H1 (cell line): ENCODE data around the gene SLC35F1. TPM values are rescaled to one million over a fixed set of nuclear protein-coding genes. Genes with fewer than 3 reads are reported as not detected.

Source experiments
- CREB1 ChIP-seq: IDR thresholded peaks from 2 replicates; pipeline ENCODE4 v1.6.1; 2012; ENCODE audit warnings: inconsistent platforms
- CTBP2 ChIP-seq: IDR thresholded peaks from 2 replicates; pipeline ENCODE4 v1.7.0; 2011; ENCODE audit warnings: borderline replicate concordance, mild to moderate bottlenecking, moderate library complexity, mixed read lengths, low read length; ENCODE audit not compliant: insufficient read depth, insufficient read length
- EP300 ChIP-seq, 2 experiments: IDR thresholded peaks; 1 replicate in 1 of 2; 2 replicates in 1 of 2; pipeline ENCODE4 v1.6.1; 2011 to 2012; ENCODE audit warnings: low read depth in 2 of 2, low read length in 2 of 2, mild to moderate bottlenecking in 2 of 2, borderline replicate concordance in 1 of 2, inconsistent platforms in 1 of 2, moderate library complexity in 1 of 2
- KDM4A ChIP-seq: IDR thresholded peaks from one replicate; pipeline ENCODE4 v1.7.1; 2012; ENCODE audit warnings: low read depth, mild to moderate bottlenecking, moderate library complexity, low read length, inconsistent platforms; ENCODE audit not compliant: severe bottlenecking
- MAX ChIP-seq: IDR thresholded peaks from 2 replicates; pipeline ENCODE4 v1.6.1; 2012; ENCODE audit warnings: inconsistent platforms
- NRF1 ChIP-seq: IDR thresholded peaks from 2 replicates; pipeline ENCODE4 v1.6.1; 2011; ENCODE audit warnings: mild to moderate bottlenecking, low read depth, low read length, improper control_type of control experiment
- RFX5 ChIP-seq: IDR thresholded peaks from 2 replicates; pipeline ENCODE4 v1.6.1; 2011; ENCODE audit warnings: low read depth, low read length, improper control_type of control experiment, borderline replicate concordance
- ZNF274 ChIP-seq: IDR thresholded peaks from 2 replicates; pipeline ENCODE4 v1.7.0; 2012; ENCODE audit warnings: low read length, borderline replicate concordance; ENCODE audit errors: extremely low read depth
- polyA plus RNA-seq, 7 experiments: library from polyadenylated mRNA; depleted of rRNA in 3 of 7; stranded (reverse) in 5 of 7; unstranded in 2 of 7; fragments of >200 nt in 5 of 7; fragments of 200-250 nt in 2 of 7; gene quantifications; 1 replicate in 5 of 7; 2 replicates in 1 of 7; 4 replicates in 1 of 7; pipeline versions ENCODE4 v1.2.1 to v1.2.3, GENCODE V29; 2011 to 2013; ENCODE audit warnings: missing spikeins in 2 of 7, mixed read lengths in 2 of 7
- total RNA-seq: library from RNA; stranded (reverse); fragmentation: NEBNext Ultra II Directional; extraction: Animal tissue kit (Norgen Biotek cat#: 25700); gene quantifications from 2 replicates; pipeline ENCODE4 v1.2.1, GENCODE V29; 2021
- TF ChIP-seq, protein P1 (sequence below): fragments of 300-600 bp; sonication (generic); IDR thresholded peaks from 2 replicates; pipeline ENCODE4 v1.7.1; 2012; ENCODE audit warnings: low read length, moderate library complexity, mild to moderate bottlenecking, inconsistent platforms; ENCODE audit not compliant: insufficient replicate concordance

SLC35F1 gene
- total and polyA plus RNA-seq, 2 of the 8 experiments (the other 6 are each of a cell fraction or from before 2014, with no cell fraction given) = 7.0 to 10.0 TPM

DNA sequence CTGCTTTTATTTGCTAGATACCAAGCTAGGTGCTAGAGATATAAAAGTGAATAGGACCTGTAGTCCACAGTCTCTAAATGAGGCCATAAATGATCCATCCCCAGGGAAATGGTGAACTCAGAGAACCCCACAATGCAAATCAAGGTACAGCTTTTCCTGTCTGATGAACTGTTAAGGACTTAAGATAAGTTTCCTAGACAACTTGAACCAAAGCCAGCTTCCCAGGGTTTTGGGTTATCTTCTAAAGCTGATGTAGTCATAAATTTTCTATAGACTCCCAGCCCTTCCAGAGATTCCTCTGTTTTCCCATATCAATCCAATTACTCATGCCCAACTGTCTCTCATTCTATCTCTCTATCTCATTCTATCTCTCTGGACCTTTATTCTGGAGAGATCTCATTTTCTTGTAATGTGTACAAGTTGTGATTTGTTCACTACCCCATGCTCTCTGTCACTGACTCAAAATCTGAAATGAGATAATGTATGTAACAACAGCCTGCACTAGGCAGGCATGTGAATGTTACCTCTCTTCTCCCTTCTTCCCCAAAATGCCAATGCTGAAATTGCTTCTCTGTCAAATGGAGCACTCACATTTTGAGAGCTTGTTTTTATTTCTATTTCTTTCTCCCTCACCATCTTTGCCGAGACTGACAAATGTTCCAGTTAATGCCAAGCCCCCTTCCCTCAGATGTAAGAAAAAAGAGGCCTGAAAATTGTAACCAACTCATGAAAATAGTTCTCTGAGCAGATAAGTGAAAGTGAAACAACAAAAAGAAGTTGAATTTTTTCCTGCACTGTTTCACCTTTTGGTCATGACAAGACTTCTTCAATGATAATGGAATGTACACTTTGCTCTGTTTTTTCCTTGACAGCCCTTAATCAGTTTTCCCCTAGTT lies 279.9 kb downstream of the SLC35F1 start (continued):
- TF ChIP-seq, protein P1, sequence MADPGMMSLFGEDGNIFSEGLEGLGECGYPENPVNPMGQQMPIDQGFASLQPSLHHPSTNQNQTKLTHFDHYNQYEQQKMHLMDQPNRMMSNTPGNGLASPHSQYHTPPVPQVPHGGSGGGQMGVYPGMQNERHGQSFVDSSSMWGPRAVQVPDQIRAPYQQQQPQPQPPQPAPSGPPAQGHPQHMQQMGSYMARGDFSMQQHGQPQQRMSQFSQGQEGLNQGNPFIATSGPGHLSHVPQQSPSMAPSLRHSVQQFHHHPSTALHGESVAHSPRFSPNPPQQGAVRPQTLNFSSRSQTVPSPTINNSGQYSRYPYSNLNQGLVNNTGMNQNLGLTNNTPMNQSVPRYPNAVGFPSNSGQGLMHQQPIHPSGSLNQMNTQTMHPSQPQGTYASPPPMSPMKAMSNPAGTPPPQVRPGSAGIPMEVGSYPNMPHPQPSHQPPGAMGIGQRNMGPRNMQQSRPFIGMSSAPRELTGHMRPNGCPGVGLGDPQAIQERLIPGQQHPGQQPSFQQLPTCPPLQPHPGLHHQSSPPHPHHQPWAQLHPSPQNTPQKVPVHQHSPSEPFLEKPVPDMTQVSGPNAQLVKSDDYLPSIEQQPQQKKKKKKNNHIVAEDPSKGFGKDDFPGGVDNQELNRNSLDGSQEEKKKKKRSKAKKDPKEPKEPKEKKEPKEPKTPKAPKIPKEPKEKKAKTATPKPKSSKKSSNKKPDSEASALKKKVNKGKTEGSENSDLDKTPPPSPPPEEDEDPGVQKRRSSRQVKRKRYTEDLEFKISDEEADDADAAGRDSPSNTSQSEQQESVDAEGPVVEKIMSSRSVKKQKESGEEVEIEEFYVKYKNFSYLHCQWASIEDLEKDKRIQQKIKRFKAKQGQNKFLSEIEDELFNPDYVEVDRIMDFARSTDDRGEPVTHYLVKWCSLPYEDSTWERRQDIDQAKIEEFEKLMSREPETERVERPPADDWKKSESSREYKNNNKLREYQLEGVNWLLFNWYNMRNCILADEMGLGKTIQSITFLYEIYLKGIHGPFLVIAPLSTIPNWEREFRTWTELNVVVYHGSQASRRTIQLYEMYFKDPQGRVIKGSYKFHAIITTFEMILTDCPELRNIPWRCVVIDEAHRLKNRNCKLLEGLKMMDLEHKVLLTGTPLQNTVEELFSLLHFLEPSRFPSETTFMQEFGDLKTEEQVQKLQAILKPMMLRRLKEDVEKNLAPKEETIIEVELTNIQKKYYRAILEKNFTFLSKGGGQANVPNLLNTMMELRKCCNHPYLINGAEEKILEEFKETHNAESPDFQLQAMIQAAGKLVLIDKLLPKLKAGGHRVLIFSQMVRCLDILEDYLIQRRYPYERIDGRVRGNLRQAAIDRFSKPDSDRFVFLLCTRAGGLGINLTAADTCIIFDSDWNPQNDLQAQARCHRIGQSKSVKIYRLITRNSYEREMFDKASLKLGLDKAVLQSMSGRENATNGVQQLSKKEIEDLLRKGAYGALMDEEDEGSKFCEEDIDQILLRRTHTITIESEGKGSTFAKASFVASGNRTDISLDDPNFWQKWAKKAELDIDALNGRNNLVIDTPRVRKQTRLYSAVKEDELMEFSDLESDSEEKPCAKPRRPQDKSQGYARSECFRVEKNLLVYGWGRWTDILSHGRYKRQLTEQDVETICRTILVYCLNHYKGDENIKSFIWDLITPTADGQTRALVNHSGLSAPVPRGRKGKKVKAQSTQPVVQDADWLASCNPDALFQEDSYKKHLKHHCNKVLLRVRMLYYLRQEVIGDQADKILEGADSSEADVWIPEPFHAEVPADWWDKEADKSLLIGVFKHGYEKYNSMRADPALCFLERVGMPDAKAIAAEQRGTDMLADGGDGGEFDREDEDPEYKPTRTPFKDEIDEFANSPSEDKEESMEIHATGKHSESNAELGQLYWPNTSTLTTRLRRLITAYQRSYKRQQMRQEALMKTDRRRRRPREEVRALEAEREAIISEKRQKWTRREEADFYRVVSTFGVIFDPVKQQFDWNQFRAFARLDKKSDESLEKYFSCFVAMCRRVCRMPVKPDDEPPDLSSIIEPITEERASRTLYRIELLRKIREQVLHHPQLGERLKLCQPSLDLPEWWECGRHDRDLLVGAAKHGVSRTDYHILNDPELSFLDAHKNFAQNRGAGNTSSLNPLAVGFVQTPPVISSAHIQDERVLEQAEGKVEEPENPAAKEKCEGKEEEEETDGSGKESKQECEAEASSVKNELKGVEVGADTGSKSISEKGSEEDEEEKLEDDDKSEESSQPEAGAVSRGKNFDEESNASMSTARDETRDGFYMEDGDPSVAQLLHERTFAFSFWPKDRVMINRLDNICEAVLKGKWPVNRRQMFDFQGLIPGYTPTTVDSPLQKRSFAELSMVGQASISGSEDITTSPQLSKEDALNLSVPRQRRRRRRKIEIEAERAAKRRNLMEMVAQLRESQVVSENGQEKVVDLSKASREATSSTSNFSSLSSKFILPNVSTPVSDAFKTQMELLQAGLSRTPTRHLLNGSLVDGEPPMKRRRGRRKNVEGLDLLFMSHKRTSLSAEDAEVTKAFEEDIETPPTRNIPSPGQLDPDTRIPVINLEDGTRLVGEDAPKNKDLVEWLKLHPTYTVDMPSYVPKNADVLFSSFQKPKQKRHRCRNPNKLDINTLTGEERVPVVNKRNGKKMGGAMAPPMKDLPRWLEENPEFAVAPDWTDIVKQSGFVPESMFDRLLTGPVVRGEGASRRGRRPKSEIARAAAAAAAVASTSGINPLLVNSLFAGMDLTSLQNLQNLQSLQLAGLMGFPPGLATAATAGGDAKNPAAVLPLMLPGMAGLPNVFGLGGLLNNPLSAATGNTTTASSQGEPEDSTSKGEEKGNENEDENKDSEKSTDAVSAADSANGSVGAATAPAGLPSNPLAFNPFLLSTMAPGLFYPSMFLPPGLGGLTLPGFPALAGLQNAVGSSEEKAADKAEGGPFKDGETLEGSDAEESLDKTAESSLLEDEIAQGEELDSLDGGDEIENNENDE = no peak
- TF ChIP-seq CREB1 (no peak), EP300 (IDR thresholded peaks at IDR 0.05; ENCODE audit: borderline replicate concordance in 1 of 2, low read depth in 2 of 2, low read length in 2 of 2) (no peak), MAX (no peak), RFX5 (no peak), CTBP2 (no peak), NRF1 (no peak), ZNF274 (no peak), KDM4A (no peak)
